Tibial artery (tissue), 4 donors: Measurements from ENCODE around the gene REV1.

Source experiments
- DNase-seq, 2 donors: peaks; one replicate each; pipeline ENCODE4 v3.0.0-alpha.2; 2019
- H3K27ac ChIP-seq, 2 donors: fragments of 200-600 bp; sonication (generic) in 1 of 2; 1 replicate in 1 of 2; 2 replicates in 1 of 2; pipeline ENCODE4 v1.5.1; 2018 to 2019; ENCODE audit warnings: mild to moderate bottlenecking in 1 of 2
- H3K27me3 ChIP-seq, 2 donors: fragments of 200-600 bp; sonication (generic) in 1 of 2; one replicate each; pipeline versions ENCODE4 v1.5.1 to v1.6.0; 2016 to 2019
- H3K36me3 ChIP-seq, 3 donors: fragments of 200-600 bp; sonication (generic) in 2 of 3; one replicate each; pipeline ENCODE4 v1.5.1; 2016 to 2019; ENCODE audit warnings: mild to moderate bottlenecking in 2 of 3
- H3K4me1 ChIP-seq, 4 donors: fragments of 200-600 bp; sonication (generic) in 2 of 4; 1 replicate in 3 of 4; 2 replicates in 1 of 4; pipeline ENCODE4 v1.5.1; 2016 to 2019
- H3K4me3 ChIP-seq, 2 donors: fragments of 200-600 bp; sonication (generic) in 1 of 2; 1 replicate in 1 of 2; 2 replicates in 1 of 2; pipeline ENCODE4 v1.5.1; 2018 to 2019; ENCODE audit warnings: mild to moderate bottlenecking in 2 of 2
- H3K9me3 ChIP-seq, 3 donors: fragments of 200-600 bp; sonication (generic) in 1 of 3; one replicate each; pipeline ENCODE4 v1.5.1; 2016 to 2019
- intact Hi-C: fragments of 100-400 bp; cut with DNase I; formaldehyde crosslinking; loops from one replicate; pipeline ENCODE4 v1.15.0; 2023; ENCODE audit warnings: low total_unique reads
- TF ChIP-seq, protein P1 (sequence below), 2 experiments: fragments of 200-600 bp in 1 of 2; fragments of 450-650 bp in 1 of 2; IDR thresholded peaks; one replicate each; pipeline ENCODE4 v1.5.1; 2017 to 2019; ENCODE audit warnings: antibody characterized with exemption in 2 of 2, mild to moderate bottlenecking in 1 of 2, moderate library complexity in 1 of 2

REV1 gene

DNA sequence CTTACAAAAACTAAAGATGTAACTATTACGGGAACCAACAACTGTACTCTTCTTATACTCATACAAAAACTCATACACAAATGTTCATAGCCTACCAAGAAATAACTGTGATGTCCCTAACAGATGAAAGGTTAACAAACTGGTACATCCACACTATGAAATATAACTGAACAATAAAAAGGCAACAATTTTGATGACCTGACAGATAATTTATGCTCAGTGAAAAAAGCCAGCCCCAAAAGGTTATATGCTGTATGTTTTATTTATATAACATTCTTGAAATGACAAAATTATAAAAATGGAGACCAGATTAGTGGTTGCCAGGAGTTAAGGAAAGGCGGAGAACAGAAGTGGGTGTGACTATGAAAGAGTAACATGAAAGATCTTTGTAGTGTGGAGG is 31.3 kb downstream of the REV1 start:
- peaks cover 38 to 70% (median 63%) of the 10 kb centered on the region in 3 donors for H3K36me3 ChIP-seq
- intact Hi-C loops = no loop called here

GRCh38 chr2:99451686-99452085 is 38.1 kb downstream of the REV1 start:
- no peak for DNase-seq
- Histone ChIP-seq H3K27ac (no peak overlapping the region), H3K27me3 (no peaks in the 10 kb centered on the region), H3K36me3 (peaks cover 25 to 70% (median 55%) of the 10 kb centered on the region in 3 donors), H3K4me1 (no peaks in the 10 kb centered on the region), H3K9me3 (no peaks in the 10 kb centered on the region), H3K4me3 (no peak overlapping the region)
- TF ChIP-seq, protein P1, sequence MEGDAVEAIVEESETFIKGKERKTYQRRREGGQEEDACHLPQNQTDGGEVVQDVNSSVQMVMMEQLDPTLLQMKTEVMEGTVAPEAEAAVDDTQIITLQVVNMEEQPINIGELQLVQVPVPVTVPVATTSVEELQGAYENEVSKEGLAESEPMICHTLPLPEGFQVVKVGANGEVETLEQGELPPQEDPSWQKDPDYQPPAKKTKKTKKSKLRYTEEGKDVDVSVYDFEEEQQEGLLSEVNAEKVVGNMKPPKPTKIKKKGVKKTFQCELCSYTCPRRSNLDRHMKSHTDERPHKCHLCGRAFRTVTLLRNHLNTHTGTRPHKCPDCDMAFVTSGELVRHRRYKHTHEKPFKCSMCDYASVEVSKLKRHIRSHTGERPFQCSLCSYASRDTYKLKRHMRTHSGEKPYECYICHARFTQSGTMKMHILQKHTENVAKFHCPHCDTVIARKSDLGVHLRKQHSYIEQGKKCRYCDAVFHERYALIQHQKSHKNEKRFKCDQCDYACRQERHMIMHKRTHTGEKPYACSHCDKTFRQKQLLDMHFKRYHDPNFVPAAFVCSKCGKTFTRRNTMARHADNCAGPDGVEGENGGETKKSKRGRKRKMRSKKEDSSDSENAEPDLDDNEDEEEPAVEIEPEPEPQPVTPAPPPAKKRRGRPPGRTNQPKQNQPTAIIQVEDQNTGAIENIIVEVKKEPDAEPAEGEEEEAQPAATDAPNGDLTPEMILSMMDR (IDR thresholded peaks at IDR 0.05) = no peak
- intact Hi-C loops = no loop called here

More for the DNA sequence above, 31.3 kb downstream of the REV1 start:
- no peak overlapping the region for H3K27ac ChIP-seq
- no peaks in the 10 kb centered on the region for H3K27me3 ChIP-seq
- no peaks in the 10 kb centered on the region for H3K4me1 ChIP-seq
- H3K4me3 ChIP-seq = no peak overlapping the region
- no peak for DNase-seq
- TF ChIP-seq, protein P1 (IDR thresholded peaks at IDR 0.05) = no peak
- no peaks in the 10 kb centered on the region for H3K9me3 ChIP-seq

GRCh38 chr2:99451280-99451679 is 38.5 kb downstream of the REV1 start:
- no peaks in the 10 kb centered on the region for H3K4me1 ChIP-seq
- no peak overlapping the region for H3K4me3 ChIP-seq
- intact Hi-C loops = no loop called here
- no peaks in the 10 kb centered on the region for H3K9me3 ChIP-seq
- peaks cover 23 to 66% (median 51%) of the 10 kb centered on the region in 3 donors for H3K36me3 ChIP-seq
- TF ChIP-seq, protein P1 (IDR thresholded peaks at IDR 0.05) = no peak
- no peak overlapping the region for H3K27ac ChIP-seq
- H3K27me3 ChIP-seq = no peaks in the 10 kb centered on the region
- no peak for DNase-seq

GRCh38 chr2:99450199-99450598 is 39.6 kb downstream of the REV1 start:
- no peaks in the 10 kb centered on the region for H3K4me1 ChIP-seq
- H3K9me3 ChIP-seq = no peaks in the 10 kb centered on the region
- H3K4me3 ChIP-seq = no peak overlapping the region
- TF ChIP-seq, protein P1 (IDR thresholded peaks at IDR 0.05) = no peak
- H3K27ac ChIP-seq = no peak overlapping the region
- intact Hi-C loops = no loop called here
- no peak for DNase-seq
- no peaks in the 10 kb centered on the region for H3K27me3 ChIP-seq
- H3K36me3 ChIP-seq = peaks cover 19 to 57% (median 40%) of the 10 kb centered on the region in 3 donors

DNA sequence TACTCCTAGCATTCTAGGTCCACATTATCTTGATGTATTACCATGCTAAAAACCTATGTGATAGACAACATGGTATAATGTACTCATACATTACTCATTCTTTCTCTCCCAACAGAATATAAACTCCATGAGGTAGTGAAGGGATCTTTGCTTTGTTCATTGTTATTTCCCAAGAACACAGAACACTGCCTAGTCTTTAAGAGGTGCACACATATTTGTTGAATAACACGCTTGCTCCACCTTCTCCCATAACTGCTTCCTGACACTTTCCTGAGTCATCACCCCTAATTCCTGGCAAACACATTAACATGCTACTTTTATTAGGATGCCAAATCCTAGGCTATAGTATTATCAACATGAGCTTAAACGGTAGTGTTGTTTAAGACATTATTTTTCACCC is 41.3 kb downstream of the REV1 start:
- Histone ChIP-seq H3K27ac (no peak overlapping the region), H3K4me3 (no peak overlapping the region), H3K27me3 (no peaks in the 10 kb centered on the region), H3K36me3 (peaks cover 19 to 48% (median 39%) of the 10 kb centered on the region in 3 donors), H3K4me1 (peaks cover 0 to 3% (median 0%) of the 10 kb centered on the region in 4 donors), H3K9me3 (no peaks in the 10 kb centered on the region)
- TF ChIP-seq, protein P1 (IDR thresholded peaks at IDR 0.05) = no peak
- no peak for DNase-seq
- intact Hi-C loops = no loop called here

DNA sequence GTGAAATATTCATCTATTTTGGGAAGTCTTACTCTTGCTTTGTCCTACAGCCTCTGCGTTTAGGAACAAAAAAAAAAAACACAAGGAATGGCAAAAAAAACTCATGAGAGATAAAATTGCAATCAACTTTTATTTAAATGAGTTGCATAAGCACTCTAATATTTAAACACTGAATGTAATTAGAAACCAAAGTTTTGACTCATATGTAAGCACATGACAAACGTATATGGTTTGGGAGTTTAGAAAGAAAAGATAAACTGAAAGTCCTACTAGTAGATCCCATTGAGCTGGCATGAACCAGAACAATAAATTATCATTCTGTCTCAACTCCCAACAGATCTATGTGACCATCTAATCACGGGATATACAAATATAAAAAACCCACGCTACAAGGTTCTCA is 44.8 kb downstream of the REV1 start:
- intact Hi-C loops = no loop called here
- peaks cover 13 to 46% (median 18%) of the 10 kb centered on the region in 3 donors for H3K36me3 ChIP-seq
- H3K4me1 ChIP-seq = peaks cover 0 to 3% (median 0%) of the 10 kb centered on the region in 4 donors
- no peak overlapping the region for H3K27ac ChIP-seq
- no peaks in the 10 kb centered on the region for H3K27me3 ChIP-seq
- no peaks in the 10 kb centered on the region for H3K9me3 ChIP-seq
- DNase-seq = no peak
- no peak overlapping the region for H3K4me3 ChIP-seq
- TF ChIP-seq, protein P1 (IDR thresholded peaks at IDR 0.05) = no peak
